A673 (cell line): ENCODE measurements around the gene TIRAP. TPM values are rescaled to one million over a fixed set of nuclear protein-coding genes. Genes with fewer than 3 reads are reported as not detected.

Experiments used
- BruUV-seq: library from RNA; stranded (reverse); fragments of 400-500 nt; replicated peaks from 2 replicates; lab custom pipeline; 2021; lab: Mats Ljungman, UMichigan
- CTCF ChIA-PET: fragments of 300-600 bp; sonication (Branson Sonifier 250); formaldehyde crosslinking; loops from one replicate; lab custom pipeline; 2022; ENCODE audit warnings: antibody characterized with exemption; lab: Charles Lee
- POLR2A ChIA-PET: fragments of 300-600 bp; sonication (Branson Sonifier 250); formaldehyde crosslinking; loops from one replicate; lab custom pipeline; 2022; ENCODE audit warnings: antibody characterized with exemption; ENCODE audit not compliant: low non-redundant PET; lab: Charles Lee
- DNase-seq: peaks from one replicate; pipeline ENCODE4 v3.0.0-alpha.2; 2015; ENCODE audit warnings: low spot score
- H3K27ac ChIP-seq: fragments of 200-600 bp; sonication (generic); 2 replicates; pipeline ENCODE4 v1.5.1; 2016; ENCODE audit warnings: mixed run types, low read depth, mild to moderate bottlenecking, mixed read lengths, antibody characterized with exemption, low read length; ENCODE audit not compliant: poor library complexity, severe bottlenecking
- H3K27me3 ChIP-seq: fragments of 200-600 bp; sonication (generic); replicated peaks from 2 replicates; pipeline ENCODE4 v1.6.1; 2017; ENCODE audit warnings: mixed run types, low read depth, mild to moderate bottlenecking, mixed read lengths, antibody characterized with exemption, low read length; ENCODE audit not compliant: insufficient read depth, poor library complexity
- H3K36me3 ChIP-seq: fragments of 200-600 bp; sonication (generic); 2 replicates; pipeline ENCODE4 v1.6.1; 2016; ENCODE audit warnings: mixed run types, mild to moderate bottlenecking, mixed read lengths, antibody characterized with exemption, low read length; ENCODE audit not compliant: insufficient read depth, poor library complexity, severe bottlenecking
- H3K4me1 ChIP-seq: fragments of 200-600 bp; sonication (generic); 2 replicates; pipeline ENCODE4 v1.6.1; 2017; ENCODE audit warnings: mixed run types, mild to moderate bottlenecking, mixed read lengths, antibody characterized with exemption, low read length; ENCODE audit not compliant: insufficient read depth, poor library complexity, severe bottlenecking
- H3K4me3 ChIP-seq: fragments of 200-600 bp; sonication (generic); 2 replicates; pipeline ENCODE4 v1.5.1; 2016; ENCODE audit warnings: low read depth, mixed run types, mild to moderate bottlenecking, mixed read lengths, low read length; ENCODE audit not compliant: poor library complexity, severe bottlenecking
- H3K9me3 ChIP-seq: fragments of 200-600 bp; sonication (generic); 2 replicates; pipeline ENCODE4 v1.6.1; 2016; ENCODE audit warnings: mixed run types, low read depth, mild to moderate bottlenecking, mixed read lengths, antibody characterized with exemption, low read length; ENCODE audit not compliant: poor library complexity, severe bottlenecking
- CTCF ChIP-seq: fragments of 300-800, 200-600 bp; sonication (generic); conservative IDR thresholded peaks from 2 replicates; pipeline ENCODE4 v1.5.1; 2017; ENCODE audit warnings: low read depth, mild to moderate bottlenecking, antibody characterized with exemption, low read length, moderate library complexity, mixed read lengths
- EZH2 ChIP-seq: fragments of 200-600 bp; sonication (generic); IDR thresholded peaks from 2 replicates; pipeline ENCODE4 v1.6.1; 2017; ENCODE audit warnings: borderline replicate concordance, low read depth, mild to moderate bottlenecking, mixed read lengths, antibody characterized with exemption, low read length; ENCODE audit not compliant: poor library complexity, severe bottlenecking
- intact Hi-C: fragments of 100-400 bp; cut with micrococcal nuclease; formaldehyde crosslinking; loops from one replicate; pipeline ENCODE4 v1.10.0; 2022; ENCODE audit not compliant: unreplicated experiment
- total RNA-seq: library from RNA; stranded (reverse); gene quantifications from 2 replicates; pipeline ENCODE4 v1.2.3, GENCODE V29; 2021

Gene TIRAP
- total RNA-seq, 1 experiment from 2014 or later = 11.3 TPM

GRCh38 chr11:126257144-126257543, 25.7 kb upstream of the TIRAP start:
- intact Hi-C loops = no loop called here
- Histone ChIP-seq H3K27me3 (no peaks in the 10 kb centered on the region), H3K36me3 (peaks cover 16% of the 10 kb centered on the region), H3K4me3 (no peak overlapping the region), H3K9me3 (no peaks in the 10 kb centered on the region), H3K4me1 (no peaks in the 10 kb centered on the region), H3K27ac (no peak overlapping the region)
- ChIA-PET CTCF (no interaction called here), POLR2A (no interaction called here)
- no peak for TF ChIP-seq EZH2
- BruUV-seq = no TSS peak
- DNase-seq = no peak

- Histone ChIP-seq H3K27ac (no peak overlapping the region), H3K4me3 (no peak overlapping the region), H3K27me3 (no peaks in the 10 kb centered on the region), H3K4me1 (no peaks in the 10 kb centered on the region), H3K36me3 (peaks cover 22% of the 10 kb centered on the region), H3K9me3 (no peaks in the 10 kb centered on the region)
- no peak for DNase-seq
- POLR2A ChIA-PET = no interaction called here
- BruUV-seq = no TSS peak
- intact Hi-C loops = no loop called here
- TF ChIP-seq EZH2 = no peak
- CTCF ChIA-PET = no interaction called here
Observed at GRCh38 chr11:126257764-126258163, 25.1 kb upstream of the TIRAP start.

- no peak overlapping the region for H3K27ac ChIP-seq
- no TSS peak for BruUV-seq
- peaks cover 65% of the 10 kb centered on the region for H3K36me3 ChIP-seq
- CTCF ChIA-PET = no interaction called here
- POLR2A ChIA-PET = no interaction called here
- no peak for TF ChIP-seq EZH2
- intact Hi-C loops = no loop called here
- H3K9me3 ChIP-seq = no peaks in the 10 kb centered on the region
- H3K4me1 ChIP-seq = no peaks in the 10 kb centered on the region
- DNase-seq = no peak
- no peaks in the 10 kb centered on the region for H3K27me3 ChIP-seq
- no peak overlapping the region for H3K4me3 ChIP-seq
Observed at GRCh38 chr11:126262216-126262615, 20.7 kb upstream of the TIRAP start.

- Histone ChIP-seq H3K36me3 (peaks cover 67% of the 10 kb centered on the region), H3K9me3 (no peaks in the 10 kb centered on the region), H3K27me3 (no peaks in the 10 kb centered on the region), H3K4me1 (peaks cover 6% of the 10 kb centered on the region), H3K27ac (no peak overlapping the region), H3K4me3 (no peak overlapping the region)
- ChIA-PET CTCF (no interaction called here), POLR2A (no interaction called here)
- DNase-seq = no peak
- intact Hi-C loops = no loop called here
- BruUV-seq = no TSS peak
- no peak for TF ChIP-seq CTCF
- TF ChIP-seq EZH2 = no peak
Observed at GRCh38 chr11:126263489-126263888, 19.4 kb upstream of the TIRAP start.
